ENCODE measurements around the gene G0S2.

Gene G0S2

GRCh38 chr1:209706622-209707021 lies 31.4 kb downstream of the G0S2 start:
- Histone ChIP-seq H3K4me3 (no peak overlapping the region), H3K27ac (no peak overlapping the region)

GRCh38 chr1:209707308-209707707 lies 32.1 kb downstream of the G0S2 start:
- Histone ChIP-seq H3K4me3 (no peak overlapping the region), H3K27ac (peak overlapping the region in 1 of 21 experiments; percentile 45)

- Histone ChIP-seq H3K27ac (peak overlapping the region in 2 of 21 experiments; percentile 20 to 45), H3K4me3 (no peak overlapping the region)
Observed at GRCh38 chr1:209708297-209708696, 33.1 kb downstream of the G0S2 start.

GRCh38 chr1:209710093-209710492 lies 34.9 kb downstream of the G0S2 start:
- H3K4me3 ChIP-seq = no peak overlapping the region

DNA sequence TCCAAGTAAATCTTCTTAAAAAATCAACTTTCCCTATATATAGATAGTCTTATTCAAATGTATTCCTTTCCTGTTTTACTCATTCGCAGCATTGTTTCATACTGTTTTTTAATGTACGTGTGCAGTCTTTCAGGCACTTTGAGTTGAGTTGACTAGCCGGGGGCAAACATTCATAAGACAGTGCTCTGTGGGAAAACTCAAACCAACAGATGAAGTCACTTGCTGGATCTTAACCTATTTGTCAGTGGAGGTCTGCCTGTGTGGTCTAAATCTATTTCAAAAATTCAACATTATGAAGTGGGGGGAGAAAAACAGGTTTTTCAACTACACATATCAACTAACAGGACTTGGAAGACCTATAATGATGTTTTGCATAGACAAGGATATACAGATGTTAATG lies 35.6 kb downstream of the G0S2 start:
- Histone ChIP-seq H3K4me3 (no peak overlapping the region), H3K27ac (peak overlapping the region in 1 of 21 experiments; percentile 24)

More at GRCh38 chr1:209710093-209710492, 34.9 kb downstream of the G0S2 start:
- H3K27ac ChIP-seq = peak overlapping the region in 1 of 21 experiments; percentile 24

DNA sequence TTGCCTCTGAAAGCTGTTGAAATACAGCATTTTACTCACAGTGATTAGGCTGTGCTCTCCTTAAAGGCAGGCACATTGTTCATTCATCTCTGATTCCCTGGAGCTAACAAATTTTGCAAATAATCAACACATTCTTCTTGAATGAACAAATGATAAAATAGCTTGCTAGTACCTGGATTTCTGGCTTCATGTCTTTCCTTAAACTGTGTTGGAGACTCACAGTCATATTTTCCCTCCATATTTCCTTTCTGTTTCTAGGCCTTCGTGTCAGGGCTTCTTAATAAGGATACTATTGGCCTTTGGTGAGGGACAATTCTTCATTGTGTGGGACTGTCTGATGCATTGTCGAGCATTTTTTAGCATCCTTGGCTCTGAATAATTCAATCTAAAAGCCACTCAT lies 39.1 kb downstream of the G0S2 start:
- Histone ChIP-seq H3K4me3 (no peak overlapping the region), H3K27ac (peak overlapping the region in 3 of 21 experiments; percentile 44 to 79 (median 52))

DNA sequence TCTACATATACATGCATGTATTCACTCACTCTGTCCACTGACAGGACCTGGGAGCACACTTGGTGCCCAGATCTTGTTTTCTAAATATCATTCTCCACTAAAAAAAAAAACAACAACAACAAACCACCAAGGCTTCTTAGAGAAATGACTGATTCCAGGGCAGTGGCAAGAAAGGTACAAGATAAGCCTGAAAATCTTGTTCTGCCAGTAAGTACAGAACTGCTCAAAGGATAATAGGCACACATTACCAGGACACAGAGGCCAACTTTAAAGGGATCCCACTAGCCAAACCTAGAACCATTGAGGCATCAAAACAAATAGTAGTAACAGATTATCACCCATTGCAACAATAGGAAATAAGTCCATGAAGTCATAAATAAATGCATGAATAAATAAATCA lies 40.1 kb downstream of the G0S2 start:
- H3K4me3 ChIP-seq = no peak overlapping the region
- H3K27ac ChIP-seq = peak overlapping the region in 1 of 21 experiments; percentile 52

DNA sequence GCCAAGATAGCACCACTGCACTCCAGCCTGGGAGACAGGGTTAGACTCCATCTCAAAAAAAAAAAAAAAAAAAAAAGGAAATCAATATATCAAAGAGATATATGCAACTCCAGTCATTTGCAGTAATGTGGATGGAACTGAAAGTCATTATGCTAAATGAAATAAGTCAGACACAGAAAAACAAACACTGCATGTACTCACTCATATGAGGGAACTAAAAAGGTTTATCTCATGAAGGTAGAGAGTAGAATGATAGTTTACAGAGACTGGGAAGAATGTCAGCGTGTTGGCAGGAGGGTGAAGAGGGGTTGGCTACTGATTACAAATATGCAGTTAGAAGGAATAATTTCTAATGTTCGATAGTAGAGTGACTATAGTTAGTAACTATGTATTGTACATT lies 42.6 kb downstream of the G0S2 start:
- H3K4me3 ChIP-seq = no peak overlapping the region
- no peak overlapping the region for H3K27ac ChIP-seq

DNA sequence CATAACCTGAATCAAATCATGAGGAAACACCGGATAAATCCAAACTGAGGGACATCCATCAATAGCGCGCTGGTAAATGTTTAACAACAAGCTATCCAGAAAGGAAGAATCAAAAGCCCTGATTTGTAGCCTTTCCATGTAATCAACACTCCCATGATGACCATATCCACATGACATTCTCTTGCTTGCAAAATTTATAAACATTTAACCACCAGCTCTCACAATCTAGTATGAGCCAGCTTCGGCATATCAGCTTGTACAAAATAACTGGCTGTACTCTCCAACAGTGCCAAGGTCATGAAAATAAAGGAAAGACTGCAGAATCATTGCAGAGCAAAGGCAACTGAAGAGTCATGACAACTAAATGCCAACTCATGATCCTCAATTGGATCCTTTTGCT lies 45.1 kb downstream of the G0S2 start:
- no peak overlapping the region for H3K27ac ChIP-seq
- H3K4me3 ChIP-seq = no peak overlapping the region

DNA sequence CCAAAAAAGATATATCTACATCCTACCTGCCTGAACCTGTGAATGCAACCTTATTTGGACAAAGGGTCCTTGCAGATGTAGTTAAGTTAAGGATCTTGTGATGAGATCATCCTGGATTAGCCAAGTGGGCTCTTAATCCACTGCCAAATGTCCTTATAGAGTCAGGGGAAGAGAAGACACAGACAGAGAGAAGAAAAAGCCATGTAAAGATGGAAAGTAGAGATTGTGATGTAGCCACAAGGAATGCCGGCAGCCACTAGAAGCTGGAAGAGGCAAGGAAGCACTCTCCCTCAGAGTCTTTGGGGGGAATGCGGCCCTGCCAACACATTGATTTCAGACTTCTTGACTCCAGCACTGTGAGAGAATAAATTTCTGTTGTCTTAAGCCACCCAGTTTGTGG lies 45.6 kb downstream of the G0S2 start:
- peak overlapping the region in 1 of 21 experiments; percentile 57 for H3K27ac ChIP-seq
- no peak overlapping the region for H3K4me3 ChIP-seq

DNA sequence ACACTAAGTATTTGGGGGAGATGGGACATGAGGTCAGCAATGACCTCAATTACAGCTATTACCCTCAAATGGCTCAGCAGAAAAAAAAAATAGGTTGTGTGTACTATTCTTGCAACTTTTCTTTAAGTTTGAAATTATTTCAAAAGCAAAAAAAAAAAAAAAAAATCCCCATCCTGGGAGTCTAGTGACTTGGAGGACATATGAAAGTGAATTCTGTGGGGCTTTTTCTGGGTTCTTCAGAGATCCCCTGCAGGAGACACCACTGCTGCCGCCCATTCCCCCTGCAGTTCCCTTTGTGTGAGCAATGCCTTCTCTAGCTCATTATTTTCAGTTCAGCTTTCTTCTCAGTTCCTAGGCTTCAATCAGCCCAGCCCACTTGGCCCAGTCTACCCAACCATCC lies 46.1 kb downstream of the G0S2 start:
- peak overlapping the region in 2 of 21 experiments; percentile 34 to 57 for H3K27ac ChIP-seq
- H3K4me3 ChIP-seq = no peak overlapping the region

- no peak overlapping the region for H3K4me3 ChIP-seq
- peak overlapping the region in 1 of 21 experiments; percentile 10 for H3K27ac ChIP-seq
Observed at GRCh38 chr1:209723265-209723664, 48.1 kb downstream of the G0S2 start.

GRCh38 chr1:209723756-209724693 lies 48.8 kb downstream of the G0S2 start:
- no peak overlapping the region for H3K4me3 ChIP-seq
- H3K27ac ChIP-seq = peak overlapping the region in 1 of 21 experiments; percentile 29
